Naive thymus-derived CD8-positive, alpha-beta T cell (primary cell): ENCODE results near the gene CCL17. TPM values are rescaled to one million over a fixed set of nuclear protein-coding genes. Genes with fewer than 3 reads are reported as not detected.
A peak's percentile ranks its signal among the peaks of the same experiment; 100 is the strongest.
"Not testable (repeated sequence)": the region's sequence is repeated elsewhere in the genome, so short reads cannot be mapped to it uniquely, and the experiment has no call there.

Experiments
- ATAC-seq, 2 donors: fragments of 150-1000 bp; cut with Tn5 transposase in 1 of 2; sonication (Bioruptor Pico), chemical (Tn5 transposase) in 1 of 2; 1 replicate in 1 of 2; 2 replicates in 1 of 2; pipeline ENCODE4 v1.10.0; 2021; ENCODE audit warnings: mild to moderate bottlenecking in 2 of 2, moderate library complexity in 2 of 2
- POLR2A ChIA-PET: fragments of 350-600 bp; sonication (Branson Sonifier 250); formaldehyde crosslinking; loops from one replicate; lab custom pipeline; 2021; ENCODE audit warnings: antibody characterized with exemption; lab: Charles Lee
- DNase-seq, 10 donors: peaks; one replicate each; pipeline versions ENCODE4 v3.0.0 to v3.0.0-alpha.2; 2020 to 2022
- H3K27ac Mint-ChIP-seq, 10 donors: one replicate each; pipeline ENCODE4 v1.8.0; 2020 to 2022; ENCODE audit warnings: mild to moderate bottlenecking in 10 of 10, mixed read lengths in 10 of 10, moderate library complexity in 4 of 10, inconsistent platforms in 1 of 10
- H3K27me3 Mint-ChIP-seq, 5 donors: one replicate each; pipeline ENCODE4 v1.8.0; 2021 to 2022; ENCODE audit warnings: mixed read lengths in 5 of 5
- H3K36me3 Mint-ChIP-seq, 3 donors: one replicate each; pipeline ENCODE4 v1.8.0; 2020 to 2022; ENCODE audit warnings: mixed read lengths in 3 of 3, mild to moderate bottlenecking in 2 of 3, inconsistent platforms in 1 of 3
- H3K4me1 Mint-ChIP-seq, 4 donors: one replicate each; pipeline ENCODE4 v1.8.0; 2021 to 2022; ENCODE audit warnings: mixed read lengths in 4 of 4
- H3K4me3 Mint-ChIP-seq, 10 donors: one replicate each; pipeline ENCODE4 v1.8.0; 2020 to 2022; ENCODE audit warnings: mild to moderate bottlenecking in 10 of 10, mixed read lengths in 10 of 10, moderate library complexity in 6 of 10, inconsistent platforms in 1 of 10
- H3K9me3 Mint-ChIP-seq, 9 donors: one replicate each; pipeline ENCODE4 v1.8.0; 2020 to 2022; ENCODE audit warnings: mixed read lengths in 9 of 9, mild to moderate bottlenecking in 3 of 9, inconsistent platforms in 1 of 9, moderate library complexity in 1 of 9
- polyA plus RNA-seq, 3 donors: library from polyadenylated mRNA; unstranded; fragments of 300-500 nt; fragmentation: Illumina TruSeq; gene quantifications; one replicate each; pipeline ENCODE4 v1.2.3, GENCODE V29; 2021
- total RNA-seq, 8 experiments: library from RNA in 2 of 8; stranded (reverse) in 2 of 8; gene quantifications; one replicate each; pipeline ENCODE4 v1.2.3 and lab custom pipeline; 2021 to 2026

CCL17 gene
- total and polyA plus RNA-seq, 5 experiments from 2014 or later: not detected

GRCh38 chr16:57371494-57372371 is 32.8 kb upstream of the CCL17 start:
- POLR2A ChIA-PET: interaction anchor here (0.7 kb wide), 1 partner anchor 371 kb away, joined by 4 read pairs; no protein-coding TSS in a partner anchor
- no peaks in the 10 kb centered on the region for H3K36me3 Mint-ChIP-seq
- no peak for DNase-seq
- H3K27ac Mint-ChIP-seq: no peak overlapping the region
- no peak overlapping the region for H3K4me3 Mint-ChIP-seq
- ATAC-seq: no peak
- peaks cover 3 to 9% (median 7%) of the 10 kb centered on the region in 5 donors for H3K27me3 Mint-ChIP-seq
- H3K4me1 Mint-ChIP-seq: peaks cover 0 to 3% (median 0%) of the 10 kb centered on the region in 4 donors
- no peaks in the 10 kb centered on the region for H3K9me3 Mint-ChIP-seq

GRCh38 chr16:57372372-57373116 is 32.0 kb upstream of the CCL17 start, which contains the start of gene CX3CL1:
CX3CL1 (plus strand) TSS chr16:57372490; CDS start chr16:57372569, 79 bp downstream.
- Mint-ChIP-seq H3K4me1 (peaks cover 0 to 4% (median 0%) of the 10 kb centered on the region in 4 donors), H3K4me3 (no peak within 1 kb of the TSS), H3K9me3 (no peaks in the 10 kb centered on the region), H3K36me3 (no peaks in the 10 kb centered on the region), H3K27ac (no peak within 1 kb of the TSS), H3K27me3 (peaks cover 0 to 2% (median under 1%) of the 10 kb centered on the region in 5 donors)
- DNase-seq: no peak
- POLR2A ChIA-PET: interaction anchor here (0.6 kb wide), 1 partner anchor 28 kb away, joined by 3 read pairs; no protein-coding TSS in a partner anchor
- ATAC-seq: no peak

GRCh38 chr16:57373117-57373947 is 31.2 kb upstream of the CCL17 start:
- peaks cover 0 to 8% (median 3%) of the 10 kb centered on the region in 4 donors for H3K4me1 Mint-ChIP-seq
- POLR2A ChIA-PET: no interaction called here
- no peak for DNase-seq
- no peak for ATAC-seq
- peak overlapping the region in 1 of 10 donors; percentile 64 for H3K27ac Mint-ChIP-seq
- H3K27me3 Mint-ChIP-seq: no peaks in the 10 kb centered on the region
- H3K4me3 Mint-ChIP-seq: no peak overlapping the region
- no peaks in the 10 kb centered on the region for H3K36me3 Mint-ChIP-seq
- no peaks in the 10 kb centered on the region for H3K9me3 Mint-ChIP-seq

GRCh38 chr16:57374067-57374534 is 30.5 kb upstream of the CCL17 start:
- DNase-seq (no peak), ATAC-seq (no peak)
- Mint-ChIP-seq H3K9me3 (no peaks in the 10 kb centered on the region), H3K27me3 (no peaks in the 10 kb centered on the region), H3K36me3 (no peaks in the 10 kb centered on the region), H3K4me3 (no peak overlapping the region), H3K27ac (peak overlapping the region in 1 of 10 donors; percentile 64), H3K4me1 (peaks cover 0 to 8% (median 3%) of the 10 kb centered on the region in 4 donors)
- POLR2A ChIA-PET: no interaction called here

- H3K27me3 Mint-ChIP-seq, H3K27ac Mint-ChIP-seq, DNase-seq, H3K9me3 Mint-ChIP-seq, ATAC-seq, H3K36me3 Mint-ChIP-seq, H3K4me3 Mint-ChIP-seq, H3K4me1 Mint-ChIP-seq, POLR2A ChIA-PET: not testable (repeated sequence)
These were observed 29.6 kb upstream of the CCL17 start for GRCh38 chr16:57374925-57375465.

- Mint-ChIP-seq H3K27me3 (no peaks in the 10 kb centered on the region), H3K4me3 (no peak overlapping the region), H3K36me3 (no peaks in the 10 kb centered on the region), H3K4me1 (peaks cover 5 to 17% (median 6%) of the 10 kb centered on the region in 4 donors), H3K27ac (no peak overlapping the region), H3K9me3 (no peaks in the 10 kb centered on the region)
- DNase-seq: no peak
- POLR2A ChIA-PET: no interaction called here
- ATAC-seq: no peak
These were observed 28.2 kb upstream of the CCL17 start for GRCh38 chr16:57376313-57376818.

- Mint-ChIP-seq H3K27ac (peak overlapping the region in 2 of 10 donors; percentile 49 to 56), H3K9me3 (no peaks in the 10 kb centered on the region), H3K27me3 (no peaks in the 10 kb centered on the region), H3K36me3 (no peaks in the 10 kb centered on the region), H3K4me1 (peaks cover 5 to 21% (median 8%) of the 10 kb centered on the region in 4 donors), H3K4me3 (no peak overlapping the region)
- ATAC-seq (no peak), DNase-seq (no peak)
- POLR2A ChIA-PET: no interaction called here
These were observed 27.3 kb upstream of the CCL17 start for GRCh38 chr16:57377080-57377841.

GRCh38 chr16:57379579-57379978 is 25.0 kb upstream of the CCL17 start:
- no peaks in the 10 kb centered on the region for H3K36me3 Mint-ChIP-seq
- no peak overlapping the region for H3K4me3 Mint-ChIP-seq
- POLR2A ChIA-PET: interaction anchor here (0.5 kb wide), 1 partner anchor 21 kb away, joined by 3 read pairs; no protein-coding TSS in a partner anchor
- peaks cover 5 to 31% (median 8%) of the 10 kb centered on the region in 4 donors for H3K4me1 Mint-ChIP-seq
- no peak for ATAC-seq
- DNase-seq: no peak
- no peaks in the 10 kb centered on the region for H3K9me3 Mint-ChIP-seq
- H3K27ac Mint-ChIP-seq: no peak overlapping the region
- no peaks in the 10 kb centered on the region for H3K27me3 Mint-ChIP-seq

- Mint-ChIP-seq H3K4me3 (no peak overlapping the region), H3K27ac (peak overlapping the region in 4 of 10 donors; percentile 3 to 56 (median 30)), H3K27me3 (no peaks in the 10 kb centered on the region), H3K9me3 (no peaks in the 10 kb centered on the region), H3K36me3 (no peaks in the 10 kb centered on the region), H3K4me1 (peaks cover 5 to 33% (median 8%) of the 10 kb centered on the region in 4 donors)
- POLR2A ChIA-PET: no interaction called here
- ATAC-seq (peak in 1 of 2 donors; percentile 53), DNase-seq (peak in 6 of 10 donors; percentile 7 to 39 (median 26))
These were observed 23.7 kb upstream of the CCL17 start for GRCh38 chr16:57380671-57381462.

- H3K4me3 Mint-ChIP-seq: no peak overlapping the region
- H3K4me1 Mint-ChIP-seq: peaks cover 5 to 36% (median 11%) of the 10 kb centered on the region in 4 donors
- H3K27me3 Mint-ChIP-seq: no peaks in the 10 kb centered on the region
- POLR2A ChIA-PET: no interaction called here
- no peaks in the 10 kb centered on the region for H3K36me3 Mint-ChIP-seq
- no peaks in the 10 kb centered on the region for H3K9me3 Mint-ChIP-seq
- DNase-seq: no peak
- ATAC-seq: no peak
- peak overlapping the region in 1 of 10 donors; percentile 47 for H3K27ac Mint-ChIP-seq
These were observed 22.6 kb upstream of the CCL17 start for GRCh38 chr16:57381791-57382534.
